HEK293 (cell line): Measurements from ENCODE around the gene MCCC2.

Source experiments
- CTCF ChIA-PET: fragments of 350-600 bp; formaldehyde crosslinking; extraction: SDS; loops from one replicate; lab custom pipeline; 2021; ENCODE audit warnings: antibody characterized with exemption; lab: Yijun Ruan, JAX
- POLR2A ChIA-PET: fragments of 300-600 bp; formaldehyde crosslinking; extraction: SDS; loops from one replicate; lab custom pipeline; 2020; ENCODE audit warnings: antibody characterized with exemption, inconsistent platforms; lab: Yijun Ruan, JAX
- H3K27ac ChIP-seq: fragments of 200-500 bp; sonication (Bioruptor generic); 2 replicates; pipeline ENCODE4 v1.5.1; 2014; ENCODE audit warnings: low read depth, low read length, control low read depth, inconsistent platforms; ENCODE audit errors: extremely low read depth
- H3K36me3 ChIP-seq, 2 experiments: fragments of 200-500 bp in 1 of 2; sonication (Bioruptor generic) in 1 of 2; 1 replicate in 1 of 2; 2 replicates in 1 of 2; pipeline ENCODE4 v1.5.1; 2014 to 2017; ENCODE audit warnings: inconsistent platforms in 2 of 2, low read length in 2 of 2; ENCODE audit not compliant: control insufficient read depth in 2 of 2, insufficient read depth in 1 of 2
- H3K4me1 ChIP-seq: fragments of 200-500 bp; sonication (Bioruptor generic); 2 replicates; pipeline ENCODE4 v1.5.1; 2014; ENCODE audit warnings: mild to moderate bottlenecking, low read length, inconsistent platforms; ENCODE audit not compliant: control insufficient read depth, insufficient read depth
- H3K4me3 ChIP-seq: 2 replicates; pipeline ENCODE4 v1.5.1; 2011; ENCODE audit warnings: low read depth, mild to moderate bottlenecking, control low read depth, low read length, moderate library complexity
- H3K9me3 ChIP-seq: fragments of 200-500 bp; sonication (Bioruptor generic); 2 replicates; pipeline ENCODE4 v1.5.1; 2014; ENCODE audit warnings: low read depth, low read length, inconsistent platforms; ENCODE audit not compliant: control insufficient read depth, insufficient read depth
- BCL11A ChIP-seq: fragments of 450-650 bp; formaldehyde crosslinking; IDR thresholded peaks from 2 replicates; pipeline ENCODE4 v1.5.1; 2016; ENCODE audit warnings: low read depth, missing biosample characterization, missing genetic modification characterization
- SCRT1 ChIP-seq: fragments of 450-650 bp; formaldehyde crosslinking; IDR thresholded peaks from 2 replicates; pipeline ENCODE4 v1.5.1; 2016; ENCODE audit warnings: missing biosample characterization, missing genetic modification characterization, borderline replicate concordance
- TSHZ1 ChIP-seq: fragments of 450-650 bp; formaldehyde crosslinking; IDR thresholded peaks from 2 replicates; pipeline ENCODE4 v1.5.1; 2016; ENCODE audit warnings: missing biosample characterization, missing genetic modification characterization, borderline replicate concordance
- ZBTB11 ChIP-seq: fragments of 450-650 bp; formaldehyde crosslinking; conservative IDR thresholded peaks from 2 replicates; pipeline ENCODE4 v1.5.1; 2016; ENCODE audit warnings: low read depth, missing biosample characterization, missing genetic modification characterization
- ZBTB6 ChIP-seq: fragments of 450-650 bp; formaldehyde crosslinking; IDR thresholded peaks from 2 replicates; pipeline ENCODE4 v1.5.1; 2017; ENCODE audit warnings: missing biosample characterization, missing genetic modification characterization
- ZFP37 ChIP-seq: fragments of 450-650 bp; formaldehyde crosslinking; IDR thresholded peaks from 2 replicates; pipeline ENCODE4 v1.5.1; 2016; ENCODE audit warnings: missing biosample characterization, missing genetic modification characterization
- ZFP41 ChIP-seq: fragments of 450-650 bp; formaldehyde crosslinking; IDR thresholded peaks from 2 replicates; pipeline ENCODE4 v1.5.1; 2016; ENCODE audit warnings: missing biosample characterization, missing genetic modification characterization, borderline replicate concordance
- ZNF148 ChIP-seq: fragments of 450-650 bp; formaldehyde crosslinking; IDR thresholded peaks from 2 replicates; pipeline ENCODE4 v1.5.0; 2017; ENCODE audit warnings: missing biosample characterization, missing genetic modification characterization, borderline replicate concordance
- ZNF155 ChIP-seq: fragments of 450-650 bp; formaldehyde crosslinking; IDR thresholded peaks from 2 replicates; pipeline ENCODE4 v1.5.1; 2016; ENCODE audit warnings: missing biosample characterization, missing genetic modification characterization
- ZNF211 ChIP-seq: fragments of 450-650 bp; formaldehyde crosslinking; IDR thresholded peaks from 2 replicates; pipeline ENCODE4 v1.5.1; 2016; ENCODE audit warnings: low read depth, missing biosample characterization, missing genetic modification characterization
- ZNF311 ChIP-seq: fragments of 450-650 bp; formaldehyde crosslinking; IDR thresholded peaks from 2 replicates; pipeline ENCODE4 v1.5.1; 2017; ENCODE audit warnings: missing biosample characterization, missing genetic modification characterization, borderline replicate concordance
- ZNF426 ChIP-seq: fragments of 450-650 bp; formaldehyde crosslinking; IDR thresholded peaks from 2 replicates; pipeline ENCODE4 v1.5.1; 2017; ENCODE audit warnings: missing biosample characterization, missing genetic modification characterization, mild to moderate bottlenecking, inconsistent platforms, moderate library complexity
- ZNF561 ChIP-seq: fragments of 450-650 bp; IDR thresholded peaks from 2 replicates; pipeline ENCODE4 v1.5.1; 2018; ENCODE audit warnings: missing biosample characterization, missing genetic modification characterization, borderline replicate concordance
- ZNF580 ChIP-seq: fragments of 450-650 bp; formaldehyde crosslinking; IDR thresholded peaks from 2 replicates; pipeline ENCODE4 v1.5.1; 2016; ENCODE audit warnings: missing biosample characterization, missing genetic modification characterization
- ZNF645 ChIP-seq: fragments of 450-650 bp; formaldehyde crosslinking; IDR thresholded peaks from 2 replicates; pipeline ENCODE4; 2016; ENCODE audit warnings: missing biosample characterization, missing genetic modification characterization

The MCCC2 gene

GRCh38 chr5:71640408-71640807 lies 53.3 kb downstream of the MCCC2 start:
- H3K36me3 ChIP-seq, result peaks cover 3 to 38% of the 10 kb centered on the region in 2 experiments
- CTCF ChIA-PET, result interaction anchor here (0.5 kb wide), 1 partner anchor 27 kb away, joined by 4 read pairs; no protein-coding TSS in a partner anchor
- no peak for TF ChIP-seq TSHZ1 (tag by site-specific recombination)
- TF ChIP-seq SCRT1 (tag by site-specific recombination), result no peak
- no peak for TF ChIP-seq ZNF580
- TF ChIP-seq BCL11A (tag by site-specific recombination), result no peak
- no peak for TF ChIP-seq ZFP41 (tag by site-specific recombination)
- TF ChIP-seq ZNF211 (tag by site-specific recombination), result no peak
- TF ChIP-seq ZNF155 (tag by site-specific recombination), result no peak
- TF ChIP-seq ZNF311, result no peak
- no peak for TF ChIP-seq ZNF645 (tag by site-specific recombination)
- no peak for TF ChIP-seq ZNF148
- no peak for TF ChIP-seq ZNF426 (tag by site-specific recombination)
- TF ChIP-seq ZNF561 (tag by site-specific recombination), result no peak
- no peak for TF ChIP-seq ZFP37 (tag by site-specific recombination)
- no peak for TF ChIP-seq ZBTB6 (tag by site-specific recombination)
- no peak for TF ChIP-seq ZBTB11 (tag by site-specific recombination)

More at GRCh38 chr5:71640408-71640807, 53.3 kb downstream of the MCCC2 start:
- Histone ChIP-seq H3K9me3 (no peaks in the 10 kb centered on the region), H3K4me1 (no peaks in the 10 kb centered on the region), H3K4me3 (no peak overlapping the region), H3K27ac (no peak overlapping the region)
- POLR2A ChIA-PET, result no interaction called here
